ENCODE data around the gene ADD1. TPM values are rescaled to one million over a fixed set of nuclear protein-coding genes. Genes with fewer than 3 reads are reported as not detected.

The ADD1 gene
- total and polyA plus RNA-seq, 2 donors (not counting 1 experiment from before 2014, with no cell fraction given): 302 to 383 TPM

Other genes with a start within 250 kb of the ADD1 start
- 47.6 and 51.0 TPM in 2 replicates for gene TNIP2, start 87.5 kb upstream of the ADD1 start, total RNA-seq
- gene TNIP2, start 87.5 kb upstream of the ADD1 start, polyA plus RNA-seq: 71.9 and 107 TPM in 2 replicates
- 27.8 and 30.8 TPM in 2 replicates for gene SH3BP2, start 50.8 kb upstream of the ADD1 start, total RNA-seq
- 219 and 232 TPM in 2 replicates for gene SH3BP2, start 50.8 kb upstream of the ADD1 start, polyA plus RNA-seq
- gene NOP14, start 119.6 kb downstream of the ADD1 start, total RNA-seq: 27.1 and 30.4 TPM in 2 replicates
- gene NOP14, start 119.6 kb downstream of the ADD1 start, polyA plus RNA-seq: 9.1 and 9.8 TPM in 2 replicates
- gene GRK4, start 119.7 kb downstream of the ADD1 start, total RNA-seq: 1.5 and 2.3 TPM in 2 replicates
- 0.73 and 0.92 TPM in 2 replicates for gene GRK4, start 119.7 kb downstream of the ADD1 start, polyA plus RNA-seq
- gene HTT-AS, start 230.7 kb downstream of the ADD1 start, total RNA-seq: 0.84 TPM in 1 of 2 replicates, not detected in the other
- not detected in 2 replicates for gene HTT-AS, start 230.7 kb downstream of the ADD1 start, polyA plus RNA-seq
- 182 and 195 TPM in 2 replicates for gene HTT, start 230.8 kb downstream of the ADD1 start, total RNA-seq
- 39.1 and 52.8 TPM in 2 replicates for gene HTT, start 230.8 kb downstream of the ADD1 start, polyA plus RNA-seq